GM12874 (cell line): ENCODE measurements around the gene SPDYC.

Experiments used
- TF ChIP-seq, protein P1 (sequence below): IDR thresholded peaks from 2 replicates; pipeline ENCODE4 v1.5.1; 2011; ENCODE audit warnings: low read depth, mild to moderate bottlenecking, control low read depth, low read length, moderate library complexity; ENCODE audit not compliant: insufficient read depth

The SPDYC gene

DNA sequence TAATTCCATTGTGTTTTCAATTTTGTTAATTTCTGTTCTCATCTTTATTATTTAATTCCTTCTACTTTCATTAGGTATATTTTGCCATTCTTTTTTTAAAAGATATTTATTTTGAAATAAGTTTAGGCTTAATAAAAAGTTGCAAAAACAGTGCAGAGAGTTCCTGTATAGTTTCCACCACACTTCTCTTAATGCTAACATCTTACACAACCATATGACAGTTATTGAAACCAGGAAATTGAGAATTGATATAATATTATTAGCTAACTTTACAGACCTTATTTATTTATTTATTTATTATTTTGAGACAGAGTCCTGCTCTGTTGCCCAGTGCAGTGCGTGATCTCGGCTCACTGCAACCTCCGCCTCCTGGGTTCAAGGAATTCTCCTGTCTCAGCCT lies 13.8 kb upstream of the SPDYC start:
- TF ChIP-seq, protein P1, sequence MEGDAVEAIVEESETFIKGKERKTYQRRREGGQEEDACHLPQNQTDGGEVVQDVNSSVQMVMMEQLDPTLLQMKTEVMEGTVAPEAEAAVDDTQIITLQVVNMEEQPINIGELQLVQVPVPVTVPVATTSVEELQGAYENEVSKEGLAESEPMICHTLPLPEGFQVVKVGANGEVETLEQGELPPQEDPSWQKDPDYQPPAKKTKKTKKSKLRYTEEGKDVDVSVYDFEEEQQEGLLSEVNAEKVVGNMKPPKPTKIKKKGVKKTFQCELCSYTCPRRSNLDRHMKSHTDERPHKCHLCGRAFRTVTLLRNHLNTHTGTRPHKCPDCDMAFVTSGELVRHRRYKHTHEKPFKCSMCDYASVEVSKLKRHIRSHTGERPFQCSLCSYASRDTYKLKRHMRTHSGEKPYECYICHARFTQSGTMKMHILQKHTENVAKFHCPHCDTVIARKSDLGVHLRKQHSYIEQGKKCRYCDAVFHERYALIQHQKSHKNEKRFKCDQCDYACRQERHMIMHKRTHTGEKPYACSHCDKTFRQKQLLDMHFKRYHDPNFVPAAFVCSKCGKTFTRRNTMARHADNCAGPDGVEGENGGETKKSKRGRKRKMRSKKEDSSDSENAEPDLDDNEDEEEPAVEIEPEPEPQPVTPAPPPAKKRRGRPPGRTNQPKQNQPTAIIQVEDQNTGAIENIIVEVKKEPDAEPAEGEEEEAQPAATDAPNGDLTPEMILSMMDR: no peak

- TF ChIP-seq, protein P1: no peak
Measured at GRCh38 chr11:65156926-65157325, 13.1 kb upstream of the SPDYC start.

DNA sequence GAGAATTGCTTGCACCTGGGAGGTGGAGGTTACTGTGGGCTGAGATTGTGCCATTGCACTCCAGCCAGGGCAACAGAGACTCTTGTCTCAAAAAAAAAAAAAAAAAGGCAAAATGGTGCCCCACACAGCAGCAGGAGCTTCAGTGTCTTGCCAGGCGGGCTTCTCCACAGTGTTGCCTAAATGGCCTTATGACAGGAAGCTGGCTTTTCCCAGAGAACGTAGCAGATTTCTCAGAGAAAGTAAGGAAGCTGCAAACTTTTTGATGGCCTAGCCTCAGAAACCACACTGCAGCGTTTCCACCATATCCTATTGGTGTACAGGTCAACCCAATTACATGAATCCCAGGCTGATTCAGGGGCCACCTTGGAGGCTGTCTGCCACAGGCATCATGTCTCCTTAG lies 12.7 kb upstream of the SPDYC start:
- TF ChIP-seq, protein P1: no peak

GRCh38 chr11:65159012-65159411 lies 11.0 kb upstream of the SPDYC start:
- TF ChIP-seq, protein P1: no peak

DNA sequence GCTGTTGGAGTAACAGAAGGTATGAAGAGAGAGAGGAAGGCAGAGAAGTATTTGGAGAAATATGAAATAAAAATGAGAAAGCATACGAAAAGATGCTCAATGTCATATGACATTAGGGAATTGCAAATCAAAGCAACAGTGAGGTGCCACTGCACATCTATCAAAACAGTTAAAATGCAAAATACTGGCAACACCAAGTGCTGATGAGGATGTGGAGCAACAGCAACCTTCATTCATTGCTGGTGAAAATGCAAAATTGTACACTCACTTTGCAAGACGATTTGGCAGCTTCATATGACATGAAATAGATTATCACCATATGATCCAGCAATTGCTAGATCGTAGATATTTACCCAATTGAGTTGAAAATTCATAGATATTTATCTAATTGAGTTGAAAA lies 9.4 kb upstream of the SPDYC start:
- TF ChIP-seq, protein P1: no peak

DNA sequence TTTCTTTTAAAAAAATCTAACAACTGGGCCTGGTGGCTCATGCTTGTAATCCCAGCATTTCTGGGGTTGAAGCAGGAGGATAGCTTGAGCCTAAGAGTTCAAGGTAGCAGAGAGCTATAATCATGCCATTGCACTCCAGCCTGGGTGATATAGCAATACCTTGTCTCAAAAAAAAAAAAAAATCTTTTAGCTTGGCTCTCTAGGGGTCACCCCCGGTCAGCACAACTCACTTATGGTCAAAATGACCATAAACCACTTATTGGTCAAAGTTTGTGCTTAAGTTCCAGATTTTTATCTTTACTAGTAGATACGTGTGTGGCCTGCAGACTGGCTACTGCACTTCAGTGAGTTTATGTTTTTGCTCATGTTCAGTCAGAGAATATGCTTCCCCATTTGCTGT lies 6.3 kb upstream of the SPDYC start:
- TF ChIP-seq, protein P1: no peak

DNA sequence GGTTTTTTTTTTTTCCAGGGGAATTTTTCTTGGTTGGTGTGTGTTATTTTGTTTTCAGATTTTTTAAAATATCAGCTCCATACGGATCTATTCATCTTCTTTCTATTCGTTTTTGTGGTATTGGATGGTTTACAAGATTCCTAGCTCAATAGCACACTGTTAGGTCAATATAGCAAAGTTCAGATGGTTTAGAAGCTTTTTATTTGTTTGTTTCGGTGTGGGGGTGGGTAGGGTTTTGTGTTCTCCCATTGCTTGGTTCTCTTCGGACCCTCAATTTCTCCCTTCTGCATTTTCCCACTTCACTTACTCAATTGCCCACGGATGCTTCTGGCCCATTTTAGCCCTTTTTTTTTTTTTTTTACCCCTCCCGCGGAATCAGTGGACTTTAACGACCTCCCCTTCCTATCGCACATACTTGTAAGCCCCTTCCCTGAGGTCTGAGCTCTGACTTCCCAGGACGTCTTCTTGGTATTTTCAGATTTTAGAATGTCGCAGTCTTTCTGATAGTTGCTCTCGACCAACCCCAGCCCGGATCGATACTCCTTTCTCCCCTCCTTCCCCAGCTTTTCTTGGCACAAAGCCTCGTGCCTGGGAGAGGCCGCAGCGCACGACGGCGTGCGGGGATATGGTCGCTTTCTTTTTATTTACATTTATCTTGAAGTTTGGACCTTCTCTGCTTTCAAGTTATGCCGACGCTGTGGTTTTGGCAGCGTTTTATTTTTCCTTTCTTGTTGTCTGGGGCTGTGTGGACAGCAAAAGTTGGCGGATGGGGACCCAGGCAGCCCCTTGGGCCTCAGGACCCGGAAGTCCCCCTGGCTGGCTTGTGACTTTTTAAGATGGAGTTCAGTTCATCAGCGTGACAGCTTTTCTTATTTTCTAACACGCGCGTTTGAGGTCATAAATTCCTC lies 4.4 kb upstream of the SPDYC start:
- TF ChIP-seq, protein P1: no peak
